Epithelial cell of esophagus (primary cell): Measurements from ENCODE around the gene ENOX1.
A peak's percentile ranks its signal among the peaks of the same experiment; 100 is the strongest.

Source experiments
- DNase-seq: peaks from one replicate; pipeline ENCODE4 v3.0.0; 2010; ENCODE audit warnings: low read depth
- H3K4me3 ChIP-seq: 2 replicates; pipeline ENCODE4 v1.5.1; 2011; ENCODE audit warnings: mild to moderate bottlenecking, low read length, control low read depth
- TF ChIP-seq, protein P1 (sequence below): IDR thresholded peaks from 2 replicates; pipeline ENCODE4 v1.5.1; 2011; ENCODE audit warnings: low read depth, mild to moderate bottlenecking, low read length, control low read depth, inconsistent platforms; ENCODE audit not compliant: insufficient read depth; ENCODE audit errors: missing control alignments

ENOX1 gene

DNA sequence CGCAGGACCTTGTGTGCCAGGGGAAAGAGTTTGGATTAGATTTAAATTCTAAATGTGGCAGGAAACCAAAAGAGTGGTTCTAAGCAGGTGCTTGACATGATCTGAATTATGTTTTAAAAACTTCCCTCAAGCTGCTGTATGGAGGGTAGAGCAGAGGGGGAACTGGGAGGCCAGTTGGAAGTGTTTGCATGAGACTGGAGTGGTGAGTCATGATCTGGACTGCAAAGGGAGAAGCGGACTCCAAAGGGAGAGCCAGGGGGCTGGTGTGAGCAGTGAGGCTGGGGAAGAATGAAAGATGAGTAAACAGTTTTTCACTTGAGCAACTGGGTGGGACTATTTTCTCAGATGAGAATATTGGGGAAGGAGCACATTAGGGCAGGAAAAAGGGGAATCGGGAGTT lies 557.3 kb downstream of the ENOX1 start:
- TF ChIP-seq, protein P1, sequence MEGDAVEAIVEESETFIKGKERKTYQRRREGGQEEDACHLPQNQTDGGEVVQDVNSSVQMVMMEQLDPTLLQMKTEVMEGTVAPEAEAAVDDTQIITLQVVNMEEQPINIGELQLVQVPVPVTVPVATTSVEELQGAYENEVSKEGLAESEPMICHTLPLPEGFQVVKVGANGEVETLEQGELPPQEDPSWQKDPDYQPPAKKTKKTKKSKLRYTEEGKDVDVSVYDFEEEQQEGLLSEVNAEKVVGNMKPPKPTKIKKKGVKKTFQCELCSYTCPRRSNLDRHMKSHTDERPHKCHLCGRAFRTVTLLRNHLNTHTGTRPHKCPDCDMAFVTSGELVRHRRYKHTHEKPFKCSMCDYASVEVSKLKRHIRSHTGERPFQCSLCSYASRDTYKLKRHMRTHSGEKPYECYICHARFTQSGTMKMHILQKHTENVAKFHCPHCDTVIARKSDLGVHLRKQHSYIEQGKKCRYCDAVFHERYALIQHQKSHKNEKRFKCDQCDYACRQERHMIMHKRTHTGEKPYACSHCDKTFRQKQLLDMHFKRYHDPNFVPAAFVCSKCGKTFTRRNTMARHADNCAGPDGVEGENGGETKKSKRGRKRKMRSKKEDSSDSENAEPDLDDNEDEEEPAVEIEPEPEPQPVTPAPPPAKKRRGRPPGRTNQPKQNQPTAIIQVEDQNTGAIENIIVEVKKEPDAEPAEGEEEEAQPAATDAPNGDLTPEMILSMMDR = no peak
- H3K4me3 ChIP-seq = no peak overlapping the region
- peak; percentile 32 for DNase-seq

DNA sequence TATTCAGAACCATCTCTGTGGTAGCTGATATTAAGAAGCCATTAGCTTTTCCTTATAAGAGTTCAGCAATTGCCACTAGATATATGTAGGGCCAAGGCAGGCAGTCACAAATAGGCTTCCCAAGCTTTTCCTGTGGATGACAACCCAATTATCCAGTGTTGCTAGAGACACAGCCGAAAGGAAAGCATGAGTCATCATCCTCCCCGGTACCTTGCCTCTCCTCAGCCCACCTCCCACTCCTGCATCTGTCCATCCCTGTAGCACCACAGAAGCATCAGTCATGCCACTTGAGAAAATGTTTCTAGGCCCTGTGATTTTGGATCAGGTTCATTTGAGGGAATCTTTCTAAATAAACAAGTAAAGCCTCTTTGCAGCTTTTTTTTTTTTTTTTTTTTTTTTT lies 559.1 kb downstream of the ENOX1 start:
- DNase-seq = peak; percentile 9
- TF ChIP-seq, protein P1 = no peak
- H3K4me3 ChIP-seq = no peak overlapping the region

DNA sequence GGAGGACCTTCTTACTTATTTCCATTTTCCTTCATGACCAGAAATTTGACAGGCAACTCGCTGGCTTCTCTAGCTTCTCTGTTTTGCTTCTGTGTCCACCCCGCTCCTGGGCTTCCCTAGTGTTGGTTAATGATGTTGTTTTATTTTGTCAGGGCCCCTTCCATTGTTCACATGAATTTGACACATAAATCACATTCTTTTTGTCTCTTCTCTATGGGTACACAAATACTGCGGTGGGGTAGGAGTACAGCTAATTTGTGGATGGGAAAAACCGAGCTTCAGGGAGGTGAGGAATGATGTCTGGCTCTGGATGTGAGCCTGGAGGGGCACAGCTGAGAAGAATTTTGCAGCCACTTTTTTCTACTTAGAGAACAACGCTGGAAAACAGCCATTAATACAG lies 563.6 kb downstream of the ENOX1 start:
- no peak for DNase-seq
- TF ChIP-seq, protein P1 = no peak
- H3K4me3 ChIP-seq = no peak overlapping the region

DNA sequence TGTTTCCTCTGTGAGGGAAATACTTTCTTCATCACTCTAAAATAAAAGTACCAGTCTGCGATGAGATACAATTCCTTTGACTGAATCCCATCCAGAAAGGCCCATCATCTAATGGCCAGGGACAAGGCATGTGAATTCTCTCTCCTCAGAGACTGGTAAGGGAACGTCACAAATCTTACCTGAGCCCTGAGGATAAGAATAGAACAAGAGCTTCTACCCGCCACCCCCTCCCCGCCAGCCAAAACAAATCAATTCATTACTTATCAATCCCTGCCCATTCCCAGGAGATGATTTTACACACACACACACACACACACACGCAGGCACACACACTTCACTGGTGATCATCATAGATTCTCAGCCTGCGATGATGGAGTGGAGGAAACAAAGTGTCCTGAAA lies 564.7 kb downstream of the ENOX1 start:
- H3K4me3 ChIP-seq = no peak overlapping the region
- no peak for DNase-seq
- TF ChIP-seq, protein P1 = no peak

DNA sequence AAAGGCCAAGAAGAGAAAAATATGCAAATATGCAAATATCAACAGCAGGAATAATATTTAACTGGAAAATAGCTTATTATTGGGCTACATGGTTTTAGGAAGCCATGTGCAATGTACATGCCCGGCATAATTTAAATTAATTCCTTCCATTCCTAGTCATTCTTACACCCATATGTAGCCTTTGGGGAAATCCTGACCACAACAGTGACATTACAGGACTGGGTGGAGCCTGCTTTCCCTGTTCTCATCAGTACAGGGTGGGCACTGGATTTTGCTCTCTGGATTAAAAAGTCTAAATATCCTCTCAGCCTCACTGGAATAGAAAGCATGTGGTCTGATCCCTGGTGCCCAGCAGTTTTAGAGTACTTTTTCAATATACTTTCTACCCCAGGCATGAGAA lies 565.2 kb downstream of the ENOX1 start:
- TF ChIP-seq, protein P1 = no peak
- no peak for DNase-seq
- H3K4me3 ChIP-seq = no peak overlapping the region

DNA sequence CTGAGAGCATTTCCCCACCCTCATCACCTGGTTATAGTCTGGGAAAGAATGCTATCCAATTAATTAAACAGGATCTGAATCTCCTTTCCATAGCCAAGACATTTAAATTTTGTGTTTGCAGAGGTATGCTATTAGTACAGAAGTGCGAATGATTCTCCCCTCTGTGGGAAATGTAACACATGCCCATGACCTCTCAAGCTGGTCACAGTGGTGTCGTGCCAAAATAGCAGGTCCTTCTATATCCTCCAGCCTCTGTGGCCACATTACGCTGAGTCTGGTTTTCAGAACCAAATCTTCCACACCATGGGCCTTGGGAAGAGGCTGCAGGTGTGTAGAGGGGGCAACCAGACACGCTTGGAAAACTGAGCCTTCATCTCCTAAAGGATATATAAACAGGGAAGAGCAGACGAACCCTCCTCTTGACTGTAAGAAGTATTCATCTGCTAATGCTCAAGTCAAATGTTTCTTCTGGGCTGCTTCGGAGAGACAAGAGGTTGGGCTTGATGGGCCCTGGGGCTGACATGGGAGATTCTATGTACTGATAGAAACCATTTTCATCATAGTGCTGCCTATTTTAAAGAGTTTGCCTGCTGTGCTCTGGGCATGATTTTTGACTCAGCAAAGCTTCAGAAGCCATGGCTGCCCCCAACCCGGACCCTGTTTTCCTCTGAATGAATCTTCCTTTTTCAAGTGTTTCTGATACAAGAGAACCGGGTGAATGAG lies 565.7 kb downstream of the ENOX1 start:
- TF ChIP-seq, protein P1 = no peak
- DNase-seq = no peak
- no peak overlapping the region for H3K4me3 ChIP-seq

DNA sequence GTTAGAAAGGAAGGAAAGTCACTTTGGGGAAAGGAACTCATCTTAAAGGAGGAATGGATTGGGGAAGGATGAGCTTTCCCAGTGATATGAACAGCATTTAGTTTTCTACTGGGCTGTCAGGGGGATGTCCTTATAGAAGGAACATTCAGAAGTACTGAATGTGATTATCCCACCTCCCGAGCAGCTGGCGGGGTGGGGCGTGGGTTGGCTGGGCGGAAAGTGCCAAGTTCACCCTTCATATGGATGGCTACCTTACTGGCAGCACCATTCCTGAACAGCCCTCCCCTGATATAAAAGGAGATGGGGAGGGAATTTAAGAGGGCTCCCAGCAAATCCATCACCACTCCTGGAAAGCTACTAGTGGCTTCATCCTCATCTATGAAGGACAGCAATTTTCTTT lies 572.6 kb downstream of the ENOX1 start:
- TF ChIP-seq, protein P1 = no peak
- DNase-seq = no peak
- no peak overlapping the region for H3K4me3 ChIP-seq
